Mesenchymal stem cell (in vitro differentiated cells and primary cell): Measurements from ENCODE around the gene ARHGAP24.

Source experiments
- DNase-seq: peaks from one replicate; pipeline ENCODE4 v3.0.0-alpha.2; 2013
- H2AFZ ChIP-seq: one replicate; pipeline ENCODE4 v1.6.1; 2013; ENCODE audit warnings: low read depth, mild to moderate bottlenecking, control low read depth, inconsistent platforms, low read length, moderate library complexity
- H2AK5ac ChIP-seq: 2 replicates; pipeline ENCODE4 v1.6.1; 2013; ENCODE audit warnings: low read length, moderate library complexity, mild to moderate bottlenecking, inconsistent platforms; ENCODE audit not compliant: severe bottlenecking
- H2BK120ac ChIP-seq: one replicate; pipeline ENCODE4 v1.6.1; 2013; ENCODE audit warnings: low read depth, mild to moderate bottlenecking, inconsistent platforms, low read length, moderate library complexity
- H2BK12ac ChIP-seq, 2 experiments: one replicate each; pipeline ENCODE4 v1.6.1; 2013; ENCODE audit warnings: inconsistent platforms in 2 of 2, low read length in 2 of 2, mild to moderate bottlenecking in 2 of 2, moderate library complexity in 2 of 2, control low read depth in 1 of 2
- H2BK15ac ChIP-seq: one replicate; pipeline ENCODE4 v1.6.1; 2013; ENCODE audit warnings: mild to moderate bottlenecking, low read depth, inconsistent platforms; ENCODE audit not compliant: poor library complexity, severe bottlenecking
- H2BK5ac ChIP-seq: 2 replicates; pipeline ENCODE4 v1.6.1; 2013; ENCODE audit warnings: low read depth, mild to moderate bottlenecking, low read length, control low read depth, inconsistent platforms; ENCODE audit not compliant: poor library complexity, severe bottlenecking
- H3K14ac ChIP-seq, 2 experiments: one replicate each; pipeline ENCODE4 v1.6.1; 2013; ENCODE audit warnings: inconsistent platforms in 2 of 2, low read length in 2 of 2, control low read depth in 1 of 2, mild to moderate bottlenecking in 1 of 2, moderate library complexity in 1 of 2
- H3K18ac ChIP-seq, 2 experiments: one replicate each; pipeline ENCODE4 v1.6.1; 2013; ENCODE audit warnings: inconsistent platforms in 2 of 2, low read length in 2 of 2, control low read depth in 1 of 2, low read depth in 1 of 2, mild to moderate bottlenecking in 1 of 2
- H3K23ac ChIP-seq, 2 experiments: one replicate each; pipeline ENCODE4 v1.6.1; 2013; ENCODE audit warnings: inconsistent platforms in 2 of 2, low read length in 2 of 2, mild to moderate bottlenecking in 2 of 2, moderate library complexity in 2 of 2, control low read depth in 1 of 2
- H3K27ac ChIP-seq: 2 replicates; pipeline ENCODE4 v1.5.1; 2013; ENCODE audit warnings: mild to moderate bottlenecking, moderate library complexity, low read length, control low read depth, inconsistent platforms; ENCODE audit not compliant: poor library complexity, severe bottlenecking
- H3K27me3 ChIP-seq, 2 experiments: 2 replicates each; pipeline versions ENCODE4 v1.6.1 to v1.7.0; 2013; ENCODE audit warnings: low read length in 2 of 2, mild to moderate bottlenecking in 2 of 2, moderate library complexity in 2 of 2, control low read depth in 1 of 2, inconsistent platforms in 1 of 2; ENCODE audit not compliant: control insufficient read depth in 1 of 2, insufficient read depth in 1 of 2
- H3K36me3 ChIP-seq, 2 experiments: 2 replicates each; pipeline versions ENCODE4 v1.6.1 to v1.7.0; 2013; ENCODE audit warnings: low read length in 2 of 2, control low read depth in 1 of 2, inconsistent platforms in 1 of 2, low read depth in 1 of 2, mild to moderate bottlenecking in 1 of 2; ENCODE audit not compliant: insufficient read depth in 2 of 2, control insufficient read depth in 1 of 2
- H3K4ac ChIP-seq, 2 experiments: one replicate each; pipeline ENCODE4 v1.6.1; 2013; ENCODE audit warnings: inconsistent platforms in 2 of 2, low read length in 2 of 2, mild to moderate bottlenecking in 2 of 2, moderate library complexity in 2 of 2, control low read depth in 1 of 2, low read depth in 1 of 2
- H3K4me1 ChIP-seq: 2 replicates; pipeline ENCODE4 v1.6.1; 2013; ENCODE audit warnings: low read depth, low read length, control low read depth; ENCODE audit not compliant: control insufficient read depth, insufficient read depth
- H3K4me2 ChIP-seq: 2 replicates; pipeline ENCODE4 v1.6.1; 2013; ENCODE audit warnings: low read length, mild to moderate bottlenecking, inconsistent platforms; ENCODE audit not compliant: poor library complexity, severe bottlenecking
- H3K4me3 ChIP-seq, 2 experiments: 2 replicates each; pipeline versions ENCODE4 v1.5.1 to v1.7.0; 2013; ENCODE audit warnings: low read length in 2 of 2, mild to moderate bottlenecking in 2 of 2, control low read depth in 1 of 2, low read depth in 1 of 2; ENCODE audit not compliant: insufficient read depth in 1 of 2
- H3K79me1 ChIP-seq: replicated peaks from 2 replicates; pipeline ENCODE4 v1.6.1; 2013; ENCODE audit warnings: mild to moderate bottlenecking, control low read depth, low read length, inconsistent platforms; ENCODE audit not compliant: poor library complexity, severe bottlenecking
- H3K9ac ChIP-seq: 2 replicates; pipeline ENCODE4 v1.7.0; 2013; ENCODE audit warnings: mild to moderate bottlenecking, low read length, moderate library complexity
- H3K9me3 ChIP-seq: 2 replicates; pipeline ENCODE4 v1.7.0; 2013; ENCODE audit warnings: mild to moderate bottlenecking, low read length; ENCODE audit not compliant: control insufficient read depth
- H4K8ac ChIP-seq: one replicate; pipeline ENCODE4 v1.6.1; 2013; ENCODE audit warnings: inconsistent platforms, mild to moderate bottlenecking, low read length, moderate library complexity
- H4K91ac ChIP-seq: one replicate; pipeline ENCODE4 v1.6.1; 2013; ENCODE audit warnings: mild to moderate bottlenecking, low read length, inconsistent platforms
- WGBS: methylation state at CpG from one replicate; pipeline ENCODE4 v1.1.7; 2013; ENCODE audit warnings: mixed read lengths; 5-methylcytosine and 5-hydroxymethylcytosine counted together

ARHGAP24 gene

DNA sequence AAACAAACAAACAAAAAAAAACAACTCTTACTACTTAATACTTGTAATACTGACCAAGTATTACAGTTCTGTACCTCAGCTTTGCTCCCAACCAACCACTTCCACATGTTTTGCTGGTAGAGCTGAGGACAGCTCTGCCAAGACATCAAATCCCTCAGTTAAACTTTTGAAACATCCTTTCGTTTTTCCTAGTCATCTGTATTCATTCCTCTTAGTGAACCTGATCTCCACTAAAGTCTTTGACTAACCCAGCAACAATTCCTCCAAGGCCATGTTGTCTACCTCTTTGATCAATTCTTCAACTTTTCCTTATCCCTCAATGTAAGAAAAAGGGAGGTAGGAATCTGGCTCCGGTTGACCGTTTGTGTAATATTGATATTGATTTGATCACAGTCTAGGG is 247.5 kb downstream of the ARHGAP24 start:
- 100% methylated on average over 1 of the region's 3 CpGs for WGBS

DNA sequence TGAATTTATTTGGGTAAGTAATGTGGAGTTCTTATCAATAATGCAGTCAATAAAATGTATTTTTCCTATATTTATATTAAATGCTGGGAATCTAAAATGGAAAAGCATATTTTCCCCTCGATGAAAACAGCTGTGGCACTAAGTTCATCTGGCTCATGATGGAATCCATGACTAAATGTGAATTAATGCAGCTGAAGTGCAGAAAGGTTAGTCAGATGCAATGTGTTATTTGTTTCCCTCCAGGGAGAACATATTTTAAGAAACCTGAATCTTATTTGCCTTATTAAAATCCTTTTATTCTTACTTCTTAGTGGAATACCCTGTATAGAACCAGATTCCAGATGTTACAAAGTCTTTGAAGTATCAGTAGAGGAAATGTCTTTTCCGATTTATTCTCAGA is 247.9 kb downstream of the ARHGAP24 start:
- H2BK15ac ChIP-seq: no peak overlapping the region
- H2AFZ ChIP-seq: no peak overlapping the region
- DNase-seq: no peak
- H3K79me1 ChIP-seq: no peaks in the 10 kb centered on the region
- no peak overlapping the region for H3K4me2 ChIP-seq
- peak overlapping the region; percentile 45 for H3K9ac ChIP-seq
- H3K4me3 ChIP-seq: no peak overlapping the region
- H4K91ac ChIP-seq: no peak overlapping the region
- H4K8ac ChIP-seq: no peak overlapping the region
- H3K36me3 ChIP-seq: peaks cover 0 to 16% of the 10 kb centered on the region in 2 experiments
- no peak overlapping the region for H3K27ac ChIP-seq
- H2BK120ac ChIP-seq: no peak overlapping the region
- no peak overlapping the region for H2BK5ac ChIP-seq
- no peaks in the 10 kb centered on the region for H3K27me3 ChIP-seq
- H2AK5ac ChIP-seq: no peak overlapping the region
- no peak overlapping the region for H3K23ac ChIP-seq
- H3K14ac ChIP-seq: no peak overlapping the region
- H2BK12ac ChIP-seq: no peak overlapping the region
- H3K9me3 ChIP-seq: no peaks in the 10 kb centered on the region
- H3K18ac ChIP-seq: no peak overlapping the region
- H3K4me1 ChIP-seq: no peaks in the 10 kb centered on the region
- 100% methylated on average over 1 of the region's 2 CpGs for WGBS
- H3K4ac ChIP-seq: no peak overlapping the region

More for the DNA sequence above, 247.5 kb downstream of the ARHGAP24 start:
- Histone ChIP-seq H3K79me1 (no peaks in the 10 kb centered on the region), H2BK15ac (no peak overlapping the region), H3K36me3 (peaks cover 0 to 16% of the 10 kb centered on the region in 2 experiments), H3K23ac (no peak overlapping the region), H3K4ac (no peak overlapping the region), H3K18ac (no peak overlapping the region), H2BK120ac (no peak overlapping the region), H2AFZ (no peak overlapping the region), H3K4me3 (no peak overlapping the region), H3K9me3 (no peaks in the 10 kb centered on the region), H3K27me3 (no peaks in the 10 kb centered on the region), H3K27ac (no peak overlapping the region), H3K4me2 (no peak overlapping the region), H4K8ac (no peak overlapping the region), H2BK12ac (no peak overlapping the region), H2AK5ac (no peak overlapping the region), H3K4me1 (no peaks in the 10 kb centered on the region), H3K9ac (peak overlapping the region; percentile 45), H2BK5ac (no peak overlapping the region), H3K14ac (no peak overlapping the region), H4K91ac (no peak overlapping the region)
- no peak for DNase-seq

GRCh38 chr4:85724791-85725563 is 250.0 kb downstream of the ARHGAP24 start:
- Histone ChIP-seq H3K18ac (no peak overlapping the region), H3K4me2 (no peak overlapping the region), H3K23ac (no peak overlapping the region), H3K4me1 (no peaks in the 10 kb centered on the region), H2BK5ac (no peak overlapping the region), H3K27ac (no peak overlapping the region), H2BK12ac (no peak overlapping the region), H3K9me3 (no peaks in the 10 kb centered on the region), H2AFZ (no peak overlapping the region), H3K4ac (no peak overlapping the region), H3K4me3 (no peak overlapping the region), H2BK120ac (no peak overlapping the region), H4K8ac (no peak overlapping the region), H3K79me1 (no peaks in the 10 kb centered on the region), H2AK5ac (no peak overlapping the region), H3K14ac (no peak overlapping the region), H3K9ac (peak overlapping the region; percentile 54), H3K36me3 (peaks cover 0 to 16% of the 10 kb centered on the region in 2 experiments), H2BK15ac (no peak overlapping the region), H4K91ac (no peak overlapping the region), H3K27me3 (no peaks in the 10 kb centered on the region)
- no peak for DNase-seq
- 88% methylated on average over 2 of the region's 3 CpGs for WGBS

DNA sequence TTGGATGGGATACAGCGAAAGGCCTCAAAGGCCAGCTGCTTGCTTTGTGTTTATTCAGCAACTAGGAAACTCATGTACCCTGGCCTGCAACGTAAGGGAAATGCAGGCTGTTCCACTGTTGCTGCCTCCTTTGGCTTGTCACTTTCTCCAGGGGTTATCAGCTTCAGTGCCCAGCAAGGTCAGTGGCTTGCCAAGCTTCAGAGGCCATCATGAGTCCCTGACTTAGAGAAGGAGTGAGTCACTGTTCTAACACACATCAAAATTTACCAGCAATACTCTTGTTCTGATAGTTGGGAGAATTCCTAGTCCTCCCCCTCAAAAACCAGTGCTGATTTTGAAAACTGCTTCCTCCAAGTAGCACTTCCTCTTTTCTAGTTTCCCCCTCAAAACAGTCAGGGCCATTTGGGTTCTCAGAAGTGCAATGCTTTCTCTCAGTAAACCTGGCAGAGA is 250.8 kb downstream of the ARHGAP24 start:
- no peak overlapping the region for H2AFZ ChIP-seq
- H2BK120ac ChIP-seq: no peak overlapping the region
- H3K4ac ChIP-seq: no peak overlapping the region
- no peak overlapping the region for H4K91ac ChIP-seq
- H3K4me3 ChIP-seq: no peak overlapping the region
- DNase-seq: no peak
- H2AK5ac ChIP-seq: no peak overlapping the region
- H2BK15ac ChIP-seq: no peak overlapping the region
- H3K4me2 ChIP-seq: no peak overlapping the region
- H3K18ac ChIP-seq: peak overlapping the region; percentile 5 to 28
- peak overlapping the region; percentile 80 for H4K8ac ChIP-seq
- no peak overlapping the region for H3K23ac ChIP-seq
- no peaks in the 10 kb centered on the region for H3K9me3 ChIP-seq
- H3K14ac ChIP-seq: no peak overlapping the region
- 66% methylated on average over 2 of the region's 2 CpGs for WGBS
- H2BK5ac ChIP-seq: no peak overlapping the region
- H3K9ac ChIP-seq: peak overlapping the region; percentile 54
- no peak overlapping the region for H3K27ac ChIP-seq
- no peaks in the 10 kb centered on the region for H3K79me1 ChIP-seq
- no peak overlapping the region for H2BK12ac ChIP-seq
- no peaks in the 10 kb centered on the region for H3K27me3 ChIP-seq
- H3K36me3 ChIP-seq: peaks cover 0 to 16% of the 10 kb centered on the region in 2 experiments
- no peaks in the 10 kb centered on the region for H3K4me1 ChIP-seq
